ENCODE data around the gene CLDN22.

CLDN22 gene

GRCh38 chr4:183329954-183330742 lies 10.1 kb upstream of the CLDN22 start:
- Histone ChIP-seq H3K36me3 (ENCODE audit: low read length) (no peaks in the 10 kb centered on the region), H3K4me2 (ENCODE audit: low read depth, low read length, poor library complexity, severe bottlenecking) (no peak overlapping the region), H3K9me2 (replicated peaks; ENCODE audit: insufficient read depth, low read length) (no peaks in the 10 kb centered on the region), H3K27me3 (ENCODE audit: low read length) (no peaks in the 10 kb centered on the region), H3F3A (ENCODE audit: insufficient read depth) (no peaks in the 10 kb centered on the region), H3K79me2 (ENCODE audit: insufficient read depth, low read length) (no peaks in the 10 kb centered on the region), H3K27ac (ENCODE audit: low read depth, low read length) (no peak overlapping the region), H3K9ac (ENCODE audit: low read length) (no peak overlapping the region), H4K20me1 (ENCODE audit: low read depth, low read length) (no peaks in the 10 kb centered on the region), H3K9me3 (ENCODE audit: insufficient read depth, low read length) (no peaks in the 10 kb centered on the region), H3K4me3 (ENCODE audit: insufficient read depth, low read length, poor library complexity, severe bottlenecking) (no peak overlapping the region), H2AFZ (ENCODE audit: low read depth, low read length, severe bottlenecking) (no peak overlapping the region)
- no peak for TF ChIP-seq CTCF (IDR thresholded peaks at IDR 0.05; ENCODE audit: insufficient read depth, low read length, poor library complexity, severe bottlenecking)
- TF ChIP-seq EZH2phosphoT487 (conservative IDR thresholded peaks at IDR 0.05; ENCODE audit: low read length): no peak

- H3K27me3 ChIP-seq (ENCODE audit: low read length): no peaks in the 10 kb centered on the region
- no peaks in the 10 kb centered on the region for H3K36me3 ChIP-seq (ENCODE audit: low read length)
- no peak overlapping the region for H3K9ac ChIP-seq (ENCODE audit: low read length)
- H2AFZ ChIP-seq (ENCODE audit: low read depth, low read length, severe bottlenecking): no peak overlapping the region
- H3K4me3 ChIP-seq (ENCODE audit: insufficient read depth, low read length, poor library complexity, severe bottlenecking): no peak overlapping the region
- no peaks in the 10 kb centered on the region for H3F3A ChIP-seq (ENCODE audit: insufficient read depth)
- no peaks in the 10 kb centered on the region for H4K20me1 ChIP-seq (ENCODE audit: low read depth, low read length)
- no peak overlapping the region for H3K27ac ChIP-seq (ENCODE audit: low read depth, low read length)
- H3K9me3 ChIP-seq (ENCODE audit: insufficient read depth, low read length): no peaks in the 10 kb centered on the region
- H3K9me2 ChIP-seq (replicated peaks; ENCODE audit: insufficient read depth, low read length): no peaks in the 10 kb centered on the region
- no peaks in the 10 kb centered on the region for H3K79me2 ChIP-seq (ENCODE audit: insufficient read depth, low read length)
- TF ChIP-seq CTCF (IDR thresholded peaks at IDR 0.05; ENCODE audit: insufficient read depth, low read length, poor library complexity, severe bottlenecking) (no peak), EZH2phosphoT487 (conservative IDR thresholded peaks at IDR 0.05; ENCODE audit: low read length) (no peak)
- no peak overlapping the region for H3K4me2 ChIP-seq (ENCODE audit: low read depth, low read length, poor library complexity, severe bottlenecking)
These were observed 9.2 kb upstream of the CLDN22 start for GRCh38 chr4:183329244-183329643.

- Histone ChIP-seq H3K27me3 (ENCODE audit: low read length) (no peaks in the 10 kb centered on the region), H3K4me2 (ENCODE audit: low read depth, low read length, poor library complexity, severe bottlenecking) (no peak overlapping the region), H3K36me3 (ENCODE audit: low read length) (no peaks in the 10 kb centered on the region), H3K9me3 (ENCODE audit: insufficient read depth, low read length) (no peaks in the 10 kb centered on the region), H3K9me2 (replicated peaks; ENCODE audit: insufficient read depth, low read length) (no peaks in the 10 kb centered on the region), H4K20me1 (ENCODE audit: low read depth, low read length) (no peaks in the 10 kb centered on the region), H2AFZ (ENCODE audit: low read depth, low read length, severe bottlenecking) (no peak overlapping the region), H3K27ac (ENCODE audit: low read depth, low read length) (no peak overlapping the region), H3K79me2 (ENCODE audit: insufficient read depth, low read length) (no peaks in the 10 kb centered on the region), H3F3A (ENCODE audit: insufficient read depth) (no peaks in the 10 kb centered on the region), H3K4me3 (ENCODE audit: insufficient read depth, low read length, poor library complexity, severe bottlenecking) (no peak overlapping the region), H3K9ac (ENCODE audit: low read length) (no peak overlapping the region)
- TF ChIP-seq CTCF (IDR thresholded peaks at IDR 0.05; ENCODE audit: insufficient read depth, low read length, poor library complexity, severe bottlenecking) (no peak), EZH2phosphoT487 (conservative IDR thresholded peaks at IDR 0.05; ENCODE audit: low read length) (no peak)
These were observed 8.8 kb upstream of the CLDN22 start for GRCh38 chr4:183328832-183329231.
